H1 (cell line): ENCODE measurements around the gene PHLDB3. TPM values are rescaled to one million over a fixed set of nuclear protein-coding genes. Genes with fewer than 3 reads are reported as not detected.

Source experiments
- GTF2F1 ChIP-seq: IDR thresholded peaks from 2 replicates; pipeline ENCODE4 v1.6.1; 2012; ENCODE audit warnings: low read depth, low read length, improper control_type of control experiment, borderline replicate concordance
- polyA plus RNA-seq, 7 experiments: library from polyadenylated mRNA; depleted of rRNA in 3 of 7; stranded (reverse) in 5 of 7; unstranded in 2 of 7; fragments of >200 nt in 5 of 7; fragments of 200-250 nt in 2 of 7; gene quantifications; 1 replicate in 5 of 7; 2 replicates in 1 of 7; 4 replicates in 1 of 7; pipeline versions ENCODE4 v1.2.1 to v1.2.3, GENCODE V29; 2011 to 2013; ENCODE audit warnings: missing spikeins in 2 of 7, mixed read lengths in 2 of 7
- total RNA-seq: library from RNA; stranded (reverse); fragmentation: NEBNext Ultra II Directional; extraction: Animal tissue kit (Norgen Biotek cat#: 25700); gene quantifications from 2 replicates; pipeline ENCODE4 v1.2.1, GENCODE V29; 2021

PHLDB3 gene
- total and polyA plus RNA-seq, 2 of the 8 experiments (the other 6 are each of a cell fraction or from before 2014, with no cell fraction given): 4.0 to 8.5 TPM

DNA sequence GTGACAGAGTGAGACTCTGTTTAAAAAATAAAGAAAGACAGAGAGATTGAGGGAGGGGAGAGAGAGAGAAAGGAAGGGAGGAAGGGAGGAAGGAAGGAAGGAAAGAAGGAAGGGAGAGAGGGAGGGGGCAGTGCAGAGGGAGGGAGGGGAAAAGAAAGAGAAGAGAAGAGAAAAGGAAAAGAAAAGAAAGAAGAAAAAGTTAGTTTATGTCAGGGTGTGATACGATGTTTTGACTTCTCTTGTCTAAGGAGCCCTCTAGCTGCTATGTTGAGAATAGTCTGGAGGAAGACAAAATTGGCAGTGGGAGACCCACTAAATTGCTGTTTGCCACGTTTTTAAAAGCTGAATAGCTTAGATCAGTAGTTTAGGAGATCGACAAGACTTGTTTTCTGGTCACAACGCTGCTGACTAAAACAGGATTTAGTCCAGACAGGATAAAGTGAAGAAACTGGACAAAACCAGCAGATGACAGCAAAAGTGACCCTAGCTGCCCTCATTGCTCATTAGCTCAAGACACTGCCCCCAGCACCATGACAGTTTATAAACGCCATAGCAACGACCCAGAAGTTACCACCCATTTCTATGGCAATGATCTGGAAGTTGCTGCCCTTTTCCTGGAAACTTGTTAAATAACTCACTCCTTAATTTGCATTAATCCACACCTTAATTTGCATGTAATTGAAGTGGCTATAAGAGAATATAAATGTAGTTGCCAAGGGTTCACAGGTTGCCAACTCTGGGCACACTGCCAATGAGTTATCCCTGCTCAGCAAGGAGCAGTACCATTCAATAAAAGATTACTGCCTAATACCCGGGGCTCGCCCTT, 78.8 kb downstream of the PHLDB3 start (continued):
- no peak for TF ChIP-seq GTF2F1
- TF ChIP-seq, all 59 proteins: peak for 3

Other genes starting within 250 kb of the PHLDB3 start
- not detected in 2 replicates for gene PSG9, start 235.2 kb downstream of the PHLDB3 start, total RNA-seq
- not detected in 2 replicates for gene PSG9, start 235.2 kb downstream of the PHLDB3 start, polyA plus RNA-seq (2011; rRNA removed)
- gene CD177, start 151.1 kb downstream of the PHLDB3 start, total RNA-seq: 3.4 and 4.2 TPM in 2 replicates
- gene CD177, start 151.1 kb downstream of the PHLDB3 start, polyA plus RNA-seq (2011; rRNA removed): 10.0 and 10.5 TPM in 2 replicates
- not detected in 2 replicates for gene TEX101, start 89.9 kb downstream of the PHLDB3 start, total RNA-seq
- 0.06 and 0.12 TPM in 2 replicates for gene TEX101, start 89.9 kb downstream of the PHLDB3 start, polyA plus RNA-seq (2011; rRNA removed)
- gene LYPD3, start 39.1 kb downstream of the PHLDB3 start, total RNA-seq: 4.0 and 4.1 TPM in 2 replicates
- gene LYPD3, start 39.1 kb downstream of the PHLDB3 start, polyA plus RNA-seq (2011; rRNA removed): 16.4 and 18.4 TPM in 2 replicates
- 18.6 and 19.9 TPM in 2 replicates for gene ETHE1, start 22.5 kb upstream of the PHLDB3 start, total RNA-seq
- gene ETHE1, start 22.5 kb upstream of the PHLDB3 start, polyA plus RNA-seq (2011; rRNA removed): 92.7 and 96.0 TPM in 2 replicates
- not detected in 2 replicates for gene ZNF575, start 28.4 kb upstream of the PHLDB3 start, total RNA-seq
- 0.05 and 0.16 TPM in 2 replicates for gene ZNF575, start 28.4 kb upstream of the PHLDB3 start, polyA plus RNA-seq (2011; rRNA removed)
- gene XRCC1, start 70.8 kb upstream of the PHLDB3 start, total RNA-seq: 42.5 and 48.5 TPM in 2 replicates
- gene XRCC1, start 70.8 kb upstream of the PHLDB3 start, polyA plus RNA-seq (2011; rRNA removed): 44.4 and 57.9 TPM in 2 replicates
- 7.5 and 9.2 TPM in 2 replicates for gene PINLYP, start 71.1 kb upstream of the PHLDB3 start, total RNA-seq
- gene PINLYP, start 71.1 kb upstream of the PHLDB3 start, polyA plus RNA-seq (2011; rRNA removed): 27.1 and 31.3 TPM in 2 replicates
- 39.9 and 42.9 TPM in 2 replicates for gene IRGQ, start 91.4 kb upstream of the PHLDB3 start, total RNA-seq
- gene IRGQ, start 91.4 kb upstream of the PHLDB3 start, polyA plus RNA-seq (2011; rRNA removed): 10.5 and 16.0 TPM in 2 replicates
- gene ZNF576, start 91.8 kb upstream of the PHLDB3 start, total RNA-seq: 13.6 and 14.7 TPM in 2 replicates
- 32.4 and 35.9 TPM in 2 replicates for gene ZNF576, start 91.8 kb upstream of the PHLDB3 start, polyA plus RNA-seq (2011; rRNA removed)
- 0.11 and 0.25 TPM in 2 replicates for gene SRRM5, start 107.3 kb upstream of the PHLDB3 start, total RNA-seq
- 0.06 and 0.16 TPM in 2 replicates for gene SRRM5, start 107.3 kb upstream of the PHLDB3 start, polyA plus RNA-seq (2011; rRNA removed)
- 16.7 and 19.5 TPM in 2 replicates for gene ZNF428, start 114.9 kb upstream of the PHLDB3 start, total RNA-seq
- 7.8 and 15.5 TPM in 2 replicates for gene ZNF428, start 114.9 kb upstream of the PHLDB3 start, polyA plus RNA-seq (2011; rRNA removed)
- gene CADM4, start 135.1 kb upstream of the PHLDB3 start, total RNA-seq: 23.1 and 25.0 TPM in 2 replicates
- gene CADM4, start 135.1 kb upstream of the PHLDB3 start, polyA plus RNA-seq (2011; rRNA removed): 13.5 and 20.7 TPM in 2 replicates
- gene PLAUR, start 165.4 kb upstream of the PHLDB3 start, total RNA-seq: 22.9 and 23.0 TPM in 2 replicates
- 23.4 and 29.8 TPM in 2 replicates for gene PLAUR, start 165.4 kb upstream of the PHLDB3 start, polyA plus RNA-seq (2011; rRNA removed)
- not detected in 2 replicates for gene IRGC, start 211.3 kb upstream of the PHLDB3 start, total RNA-seq
- gene IRGC, start 211.3 kb upstream of the PHLDB3 start, polyA plus RNA-seq (2011; rRNA removed): not detected in 2 replicates